ENCODE results near the gene CLDN10.

CLDN10 gene

GRCh38 chr13:95605448-95606125, 53.1 kb downstream of the CLDN10 start:
- no peak overlapping the region for H3K4me3 ChIP-seq
- TF ChIP-seq CTCF (IDR thresholded peaks at IDR 0.05), result no peak
- DNase-seq (ENCODE audit: low spot score), result no peak
- no peak overlapping the region for H3K27ac ChIP-seq

GRCh38 chr13:95607366-95607765, 54.8 kb downstream of the CLDN10 start:
- no peak overlapping the region for H3K27ac ChIP-seq
- no peak for TF ChIP-seq CTCF (IDR thresholded peaks at IDR 0.05)
- no peak overlapping the region for H3K4me3 ChIP-seq
- DNase-seq (ENCODE audit: low spot score), result no peak

GRCh38 chr13:95608640-95609323, 56.3 kb downstream of the CLDN10 start:
- H3K4me3 ChIP-seq, result no peak overlapping the region
- TF ChIP-seq CTCF (IDR thresholded peaks at IDR 0.05), result no peak
- no peak overlapping the region for H3K27ac ChIP-seq
- no peak for DNase-seq (ENCODE audit: low spot score)

- DNase-seq (ENCODE audit: low spot score), result no peak
- Histone ChIP-seq H3K27ac (no peak overlapping the region), H3K4me3 (no peak overlapping the region)
- TF ChIP-seq CTCF (IDR thresholded peaks at IDR 0.05), result no peak
Measured at GRCh38 chr13:95614641-95615245, 62.2 kb downstream of the CLDN10 start.

GRCh38 chr13:95615539-95615938, 63.0 kb downstream of the CLDN10 start:
- no peak for TF ChIP-seq CTCF (IDR thresholded peaks at IDR 0.05)
- Histone ChIP-seq H3K27ac (no peak overlapping the region), H3K4me3 (no peak overlapping the region)
- DNase-seq (ENCODE audit: low spot score), result no peak

GRCh38 chr13:95620030-95620824, 67.7 kb downstream of the CLDN10 start:
- Histone ChIP-seq H3K4me3 (no peak overlapping the region), H3K27ac (no peak overlapping the region)
- TF ChIP-seq CTCF (IDR thresholded peaks at IDR 0.05), result no peak
- no peak for DNase-seq (ENCODE audit: low spot score)

Measured in coronary artery (tissue), 2 donors.